OCI-LY3 (cell line): Measurements from ENCODE around the gene KRT10.

Source experiments
- H2AFZ ChIP-seq: fragments of 200-600, 300-600 bp; shearing (Covaris generic); 2 replicates; pipeline ENCODE4 v1.6.0; 2014; ENCODE audit warnings: antibody characterized with exemption, low read depth, low read length
- H3K27ac ChIP-seq: fragments of 200-600, 300-600 bp; sonication (generic); 2 replicates; pipeline ENCODE4 v1.5.1; 2014; ENCODE audit warnings: mild to moderate bottlenecking, low read length, moderate library complexity, mixed read lengths
- H3K27me3 ChIP-seq: fragments of 200-600, 300-600 bp; sonication (generic); 2 replicates; pipeline ENCODE4 v1.6.1; 2014; ENCODE audit warnings: low read depth, low read length, mixed read lengths
- H3K36me3 ChIP-seq: fragments of 200-600, 300-600 bp; sonication (generic); replicated peaks from 2 replicates; pipeline ENCODE3; 2014; ENCODE audit warnings: low read depth, low read length, mixed read lengths
- H3K4me1 ChIP-seq: fragments of 300-600, 200-600 bp; sonication (generic); 2 replicates; pipeline ENCODE4 v1.6.1; 2014; ENCODE audit warnings: low read length, mixed read lengths
- H3K4me2 ChIP-seq: fragments of 200-600, 300-600 bp; sonication (generic); 2 replicates; pipeline ENCODE4 v1.6.1; 2014; ENCODE audit warnings: low read length, mixed read lengths
- H3K4me3 ChIP-seq: fragments of 300-600, 200-600 bp; sonication (generic); 2 replicates; pipeline ENCODE4 v1.5.1; 2014; ENCODE audit warnings: antibody characterized with exemption, mild to moderate bottlenecking, low read length, moderate library complexity
- H3K79me2 ChIP-seq: fragments of 300-600, 200-600 bp; shearing (Covaris generic); 2 replicates; pipeline ENCODE4 v1.6.1; 2014; ENCODE audit warnings: mild to moderate bottlenecking, low read length, mixed read lengths
- H3K9ac ChIP-seq: fragments of 300-600, 200-600 bp; shearing (Covaris generic); 2 replicates; pipeline ENCODE4 v1.6.0; 2014; ENCODE audit warnings: mild to moderate bottlenecking, low read length, moderate library complexity
- H3K9me3 ChIP-seq: fragments of 200-600, 300-600 bp; shearing (Covaris generic); 2 replicates; pipeline ENCODE4 v1.6.1; 2014; ENCODE audit warnings: low read length, mixed read lengths; ENCODE audit not compliant: insufficient read depth
- H4K20me1 ChIP-seq: fragments of 200-600, 300-600 bp; sonication (generic); 2 replicates; pipeline ENCODE4 v1.6.1; 2016; ENCODE audit warnings: low read length, mixed read lengths; ENCODE audit not compliant: insufficient read depth
- EZH2phosphoT487 ChIP-seq: fragments of 200-600 bp; shearing (Covaris generic); IDR thresholded peaks from 2 replicates; pipeline ENCODE4 v1.6.1; 2018; ENCODE audit warnings: antibody characterized with exemption, mixed run types, low read depth
- TF ChIP-seq, protein P1 (sequence below): fragments of 200-600, 300-600 bp; sonication (generic); IDR thresholded peaks from 2 replicates; pipeline ENCODE4 v1.5.1; 2014; ENCODE audit warnings: antibody characterized with exemption, low read length, low read depth

Gene KRT10

DNA sequence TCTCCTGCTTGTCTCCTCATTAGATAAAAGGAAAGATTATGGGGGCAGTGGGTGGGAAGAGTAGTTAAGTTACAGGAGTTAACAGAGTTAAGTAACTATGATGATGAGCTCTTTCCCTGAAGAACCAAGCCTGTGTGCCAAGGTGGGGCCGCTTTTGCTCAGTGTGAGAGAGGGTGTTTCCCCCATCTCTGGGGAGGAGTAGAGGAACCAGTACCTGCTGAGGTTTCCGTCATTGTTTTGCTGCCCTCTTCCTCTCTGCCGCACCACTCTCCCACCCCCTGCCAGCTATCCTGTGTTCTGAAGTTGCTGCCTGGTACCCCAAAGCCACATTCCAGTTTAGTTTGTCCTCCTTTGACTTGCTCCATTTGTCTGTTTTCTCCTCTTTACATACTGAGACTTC, 20.8 kb upstream of the KRT10 start:
- H3K27ac ChIP-seq: no peak overlapping the region
- peaks cover 11% of the 10 kb centered on the region for H3K27me3 ChIP-seq
- no peak overlapping the region for H2AFZ ChIP-seq
- H3K9me3 ChIP-seq: no peaks in the 10 kb centered on the region
- H3K9ac ChIP-seq: no peak overlapping the region
- no peaks in the 10 kb centered on the region for H3K36me3 ChIP-seq
- no peak for TF ChIP-seq EZH2phosphoT487
- TF ChIP-seq, protein P1, sequence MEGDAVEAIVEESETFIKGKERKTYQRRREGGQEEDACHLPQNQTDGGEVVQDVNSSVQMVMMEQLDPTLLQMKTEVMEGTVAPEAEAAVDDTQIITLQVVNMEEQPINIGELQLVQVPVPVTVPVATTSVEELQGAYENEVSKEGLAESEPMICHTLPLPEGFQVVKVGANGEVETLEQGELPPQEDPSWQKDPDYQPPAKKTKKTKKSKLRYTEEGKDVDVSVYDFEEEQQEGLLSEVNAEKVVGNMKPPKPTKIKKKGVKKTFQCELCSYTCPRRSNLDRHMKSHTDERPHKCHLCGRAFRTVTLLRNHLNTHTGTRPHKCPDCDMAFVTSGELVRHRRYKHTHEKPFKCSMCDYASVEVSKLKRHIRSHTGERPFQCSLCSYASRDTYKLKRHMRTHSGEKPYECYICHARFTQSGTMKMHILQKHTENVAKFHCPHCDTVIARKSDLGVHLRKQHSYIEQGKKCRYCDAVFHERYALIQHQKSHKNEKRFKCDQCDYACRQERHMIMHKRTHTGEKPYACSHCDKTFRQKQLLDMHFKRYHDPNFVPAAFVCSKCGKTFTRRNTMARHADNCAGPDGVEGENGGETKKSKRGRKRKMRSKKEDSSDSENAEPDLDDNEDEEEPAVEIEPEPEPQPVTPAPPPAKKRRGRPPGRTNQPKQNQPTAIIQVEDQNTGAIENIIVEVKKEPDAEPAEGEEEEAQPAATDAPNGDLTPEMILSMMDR: no peak
- H4K20me1 ChIP-seq: no peaks in the 10 kb centered on the region
- no peak overlapping the region for H3K4me3 ChIP-seq
- peaks cover 6% of the 10 kb centered on the region for H3K4me1 ChIP-seq
- H3K79me2 ChIP-seq: no peaks in the 10 kb centered on the region
- H3K4me2 ChIP-seq: no peak overlapping the region

DNA sequence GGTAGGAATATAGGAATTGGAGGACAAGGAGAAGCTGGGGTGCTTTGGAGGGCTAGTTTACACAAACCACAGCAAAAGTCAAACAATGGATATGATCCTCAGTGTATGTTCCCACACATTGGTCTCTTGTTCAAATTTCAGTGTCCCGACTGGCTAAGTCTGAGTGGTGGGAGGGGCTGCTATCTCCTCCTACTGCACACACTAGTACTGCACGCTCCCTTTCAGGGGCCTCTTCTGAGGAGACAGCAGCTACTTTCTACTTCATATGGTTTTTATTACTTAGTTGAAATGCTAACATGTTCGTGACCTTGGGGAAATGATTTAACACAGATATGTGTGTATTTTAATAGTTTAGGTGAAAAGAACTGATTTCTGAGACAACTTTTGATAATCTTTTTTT, 18.8 kb upstream of the KRT10 start:
- Histone ChIP-seq H3K27me3 (peaks cover 4% of the 10 kb centered on the region; the same call in 1 of the 2 replicates), H3K79me2 (no peaks in the 10 kb centered on the region), H3K4me1 (peaks cover 6% of the 10 kb centered on the region), H2AFZ (no peak overlapping the region), H3K4me2 (no peak overlapping the region), H3K9ac (no peak overlapping the region), H4K20me1 (no peaks in the 10 kb centered on the region), H3K36me3 (no peaks in the 10 kb centered on the region), H3K4me3 (no peak overlapping the region), H3K9me3 (no peaks in the 10 kb centered on the region), H3K27ac (no peak overlapping the region)
- TF ChIP-seq, protein P1: no peak
- no peak for TF ChIP-seq EZH2phosphoT487

DNA sequence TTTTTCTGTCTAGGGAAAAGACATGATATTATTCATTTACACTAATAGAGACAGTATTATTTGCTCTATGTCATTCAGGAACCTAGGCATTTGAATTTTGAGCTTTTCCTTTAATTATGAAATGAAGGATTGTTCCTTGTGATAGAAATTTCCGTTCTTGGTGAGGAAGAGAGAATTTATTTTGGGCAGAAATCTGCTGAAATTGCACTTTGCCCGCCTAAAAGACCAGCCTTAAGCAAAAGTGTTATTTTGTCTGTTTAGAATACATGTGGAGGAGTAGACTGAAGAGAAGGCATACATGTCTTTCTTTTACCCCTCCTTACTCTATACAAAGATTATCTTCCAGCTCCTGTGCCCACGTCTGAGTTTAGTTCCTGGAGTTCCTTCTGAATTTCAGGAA, 16.8 kb upstream of the KRT10 start:
- no peaks in the 10 kb centered on the region for H4K20me1 ChIP-seq
- H3K9me3 ChIP-seq: no peaks in the 10 kb centered on the region
- no peak overlapping the region for H3K4me2 ChIP-seq
- H3K27ac ChIP-seq: no peak overlapping the region
- H3K4me1 ChIP-seq: peaks cover 6% of the 10 kb centered on the region
- H3K36me3 ChIP-seq: no peaks in the 10 kb centered on the region
- H3K9ac ChIP-seq: no peak overlapping the region
- H3K27me3 ChIP-seq: no peaks in the 10 kb centered on the region; the same call in 1 of the 2 replicates
- no peak overlapping the region for H3K4me3 ChIP-seq
- no peak for TF ChIP-seq EZH2phosphoT487
- TF ChIP-seq, protein P1: no peak
- H2AFZ ChIP-seq: no peak overlapping the region
- no peaks in the 10 kb centered on the region for H3K79me2 ChIP-seq

DNA sequence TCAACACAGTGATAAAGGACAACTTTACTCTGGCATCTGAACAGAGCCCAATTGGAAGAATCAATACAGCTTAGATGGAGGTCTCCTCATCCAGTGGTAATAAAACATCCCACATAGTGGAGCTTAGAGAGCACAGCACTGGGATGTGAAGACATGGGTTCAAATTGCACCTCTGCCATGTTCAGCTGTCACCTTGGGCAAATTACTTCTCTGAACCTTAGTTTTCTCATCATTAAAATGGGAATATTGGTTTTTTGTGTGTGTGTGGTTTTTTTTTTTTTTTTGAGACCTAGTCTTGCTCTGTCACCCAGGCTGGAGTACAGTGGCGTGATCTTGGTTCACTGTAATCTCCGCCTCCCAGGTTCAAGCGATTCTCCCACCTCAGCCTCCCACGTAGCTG, 13.6 kb upstream of the KRT10 start:
- Histone ChIP-seq H3K4me3 (no peak overlapping the region), H3K27me3 (no peaks in the 10 kb centered on the region), H2AFZ (no peak overlapping the region), H3K4me2 (no peak overlapping the region), H4K20me1 (no peaks in the 10 kb centered on the region), H3K9me3 (no peaks in the 10 kb centered on the region), H3K4me1 (no peaks in the 10 kb centered on the region), H3K27ac (no peak overlapping the region), H3K9ac (no peak overlapping the region), H3K79me2 (no peaks in the 10 kb centered on the region), H3K36me3 (no peaks in the 10 kb centered on the region)
- TF ChIP-seq, protein P1: no peak
- no peak for TF ChIP-seq EZH2phosphoT487
